Heart right ventricle (tissue), 16 donors: ENCODE results near the gene SPACDR. TPM values are rescaled to one million over a fixed set of nuclear protein-coding genes. Genes with fewer than 3 reads are reported as not detected.
"Not testable (repeated sequence)": the region's sequence is repeated elsewhere in the genome, so short reads cannot be mapped to it uniquely, and the experiment has no call there.

ENCODE experiments used
- ATAC-seq, 8 donors: fragments of 200-7000 bp; cut with Tn5 transposase; one replicate each; pipeline ENCODE4 v1.9.1; 2020; ENCODE audit warnings: mild to moderate bottlenecking in 8 of 8, moderate library complexity in 8 of 8, moderate number of reproducible peaks in 1 of 8
- DNase-seq, 2 donors: peaks; one replicate each; pipeline ENCODE4 v3.0.0-alpha.2; 2020
- H3K27ac ChIP-seq, 10 donors: fragments of 200-600 bp; sonication (generic) in 2 of 10; one replicate each; pipeline versions ENCODE4 v1.5.0 to v1.8.0; 2020 to 2022; ENCODE audit warnings: mild to moderate bottlenecking in 3 of 10
- H3K27me3 ChIP-seq, 7 donors: fragments of 200-600 bp; one replicate each; pipeline ENCODE4 v1.8.0; 2021 to 2022; ENCODE audit warnings: mild to moderate bottlenecking in 2 of 7
- H3K36me3 ChIP-seq, 9 donors: fragments of 200-600 bp; sonication (generic) in 1 of 9; one replicate each; pipeline versions ENCODE4 v1.5.0 to v1.8.0; 2020 to 2022; ENCODE audit warnings: mild to moderate bottlenecking in 2 of 9
- H3K4me1 ChIP-seq, 9 donors: fragments of 200-600 bp; sonication (generic) in 1 of 9; one replicate each; pipeline versions ENCODE4 v1.5.0 to v1.8.0; 2020 to 2022; ENCODE audit warnings: mild to moderate bottlenecking in 4 of 9
- H3K4me3 ChIP-seq, 10 donors: fragments of 200-600 bp; sonication (generic) in 2 of 10; one replicate each; pipeline versions ENCODE4 v1.5.0 to v1.8.0; 2020 to 2022; ENCODE audit warnings: mild to moderate bottlenecking in 7 of 10, moderate library complexity in 2 of 10
- H3K9me3 ChIP-seq, 11 donors: fragments of 200-600 bp in 10 of 11; sonication (generic) in 2 of 11; one replicate each; pipeline versions ENCODE4 v1.5.0 to v1.8.0; 2013 to 2022; ENCODE audit warnings: mild to moderate bottlenecking in 2 of 11, control low read depth in 1 of 11, moderate library complexity in 1 of 11
- WGBS, 2 donors: extraction: QIAGEN DNeasy Blood & Tissue Kit; methylation state at CpG; one replicate each; pipeline ENCODE4 v1.1.7; 2013; ENCODE audit warnings: inconsistent platforms in 1 of 2; 5-methylcytosine and 5-hydroxymethylcytosine counted together
- intact Hi-C, 10 donors: fragments of 100-400 bp; cut with DNase I; formaldehyde crosslinking; loops; one replicate each; pipeline versions ENCODE4 v1.11.1 to v1.14.2; 2022
- polyA plus RNA-seq, 2 donors: library from polyadenylated mRNA; stranded (reverse); fragments of 200-250 nt; gene quantifications; one replicate each; pipeline ENCODE4 v1.2.3, GENCODE V29; 2013
- total RNA-seq, 10 donors: library from RNA; stranded (reverse); fragmentation: NEBNext Ultra II Directional in 3 of 10; extraction: Animal tissue kit (Norgen Biotek cat#: 25700) in 3 of 10; gene quantifications; one replicate each; pipeline versions ENCODE4 v1.2.1 to v1.2.4, GENCODE V29; 2021 to 2023
- TF ChIP-seq, protein P1 (sequence below), 9 donors: fragments of 200-600 bp; sonication (generic) in 2 of 9; IDR thresholded peaks; one replicate each; pipeline versions ENCODE4 v1.5.0 to v1.8.0; 2021 to 2022; ENCODE audit warnings: antibody characterized with exemption in 9 of 9, mild to moderate bottlenecking in 5 of 9, moderate library complexity in 1 of 9
- donor health status: Arrhythmogenic right ventricular cardiomyopathy.
- donor health status: ischemic (EF 13 %, LVEDD 7.1; RV severe dilation, severe dysfunction).
- donor health status: healthy with polysubstance abuse.
- donor health status: DM: no; HTN: yes; CAD: no.
- donor health status: DM: no; HTN: no; CAD: no.
- donor health status: ischemic (EF 25% LVEDD 6.9; RV normal size, moderate dysfunction).
- donor health status: ischemic (EF 25% LVEDD 5.7; RV mildly dilated, moderate dysfunction).
- donor health status: healthy.
- donor health status: DM: yes; HTN: yes; CAD: no.
- donor health status: Ischemic cardiomyopathy.
- donor health status: ischemic (EF 35%, LVEDD 5.7; RV mildly dilated, moderate dysfunction).
- donor health status: nonischemic (EF 11% LVEDD 7.7; RV severe dilation, severe dysfunction).
- donor health status: DM: yes; HTN: yes; CAD: no.
- donor health status: PGD.
- donor health status: ischemic (EF 29% LVEDD 5.4; RV normal size, mild dysfunction).
- donor health status: nonischemic (EF 23%, LVEDD 6.1; RV moderate dilation, normal function).

The SPACDR gene
- total and polyA plus RNA-seq, 12 donors: 0.28 to 1.3 (median 0.77) TPM; not detected in 4

GRCh38 chr7:100456562-100456961 lies 7.5 kb downstream of the SPACDR start:
- Histone ChIP-seq H3K36me3 (peaks cover 0 to 27% (median 0%) of the 10 kb centered on the region in 9 donors), H3K4me1 (peaks cover 0 to 9% (median 0%) of the 10 kb centered on the region in 9 donors), H3K4me3 (no peak overlapping the region), H3K27ac (no peak overlapping the region), H3K9me3 (no peaks in the 10 kb centered on the region), H3K27me3 (no peaks in the 10 kb centered on the region)
- ATAC-seq: no peak
- TF ChIP-seq, protein P1, sequence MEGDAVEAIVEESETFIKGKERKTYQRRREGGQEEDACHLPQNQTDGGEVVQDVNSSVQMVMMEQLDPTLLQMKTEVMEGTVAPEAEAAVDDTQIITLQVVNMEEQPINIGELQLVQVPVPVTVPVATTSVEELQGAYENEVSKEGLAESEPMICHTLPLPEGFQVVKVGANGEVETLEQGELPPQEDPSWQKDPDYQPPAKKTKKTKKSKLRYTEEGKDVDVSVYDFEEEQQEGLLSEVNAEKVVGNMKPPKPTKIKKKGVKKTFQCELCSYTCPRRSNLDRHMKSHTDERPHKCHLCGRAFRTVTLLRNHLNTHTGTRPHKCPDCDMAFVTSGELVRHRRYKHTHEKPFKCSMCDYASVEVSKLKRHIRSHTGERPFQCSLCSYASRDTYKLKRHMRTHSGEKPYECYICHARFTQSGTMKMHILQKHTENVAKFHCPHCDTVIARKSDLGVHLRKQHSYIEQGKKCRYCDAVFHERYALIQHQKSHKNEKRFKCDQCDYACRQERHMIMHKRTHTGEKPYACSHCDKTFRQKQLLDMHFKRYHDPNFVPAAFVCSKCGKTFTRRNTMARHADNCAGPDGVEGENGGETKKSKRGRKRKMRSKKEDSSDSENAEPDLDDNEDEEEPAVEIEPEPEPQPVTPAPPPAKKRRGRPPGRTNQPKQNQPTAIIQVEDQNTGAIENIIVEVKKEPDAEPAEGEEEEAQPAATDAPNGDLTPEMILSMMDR (IDR thresholded peaks at IDR 0.05): no peak
- intact Hi-C loops: no loop called here
- no peak for DNase-seq
- 89 to 90% methylated on average over 14 of the region's 14 CpGs for WGBS, 2 donors

GRCh38 chr7:100455206-100455605 lies 8.9 kb downstream of the SPACDR start:
- Histone ChIP-seq H3K9me3 (no peaks in the 10 kb centered on the region), H3K4me1 (peaks cover 0 to 17% (median 1%) of the 10 kb centered on the region in 9 donors), H3K27ac (no peak overlapping the region), H3K27me3 (no peaks in the 10 kb centered on the region), H3K4me3 (no peak overlapping the region), H3K36me3 (peaks cover 0 to 15% (median 0%) of the 10 kb centered on the region in 9 donors)
- DNase-seq: no peak
- TF ChIP-seq, protein P1 (IDR thresholded peaks at IDR 0.05): no peak
- intact Hi-C loops: no loop called here
- WGBS, 2 donors: 94 to 95% methylated on average over 3 of the region's 3 CpGs
- no peak for ATAC-seq

- H3K4me3 ChIP-seq, H3K27ac ChIP-seq, H3K27me3 ChIP-seq, ATAC-seq, H3K36me3 ChIP-seq, DNase-seq, H3K9me3 ChIP-seq, intact Hi-C loops: not testable (repeated sequence)
- H3K4me1 ChIP-seq: peaks cover 0 to 19% (median 7%) of the 10 kb centered on the region in 9 donors
- WGBS, 2 donors: 95 to 98% methylated on average over 8 of the region's 8 CpGs
Observed at GRCh38 chr7:100453854-100454253, 10.2 kb downstream of the SPACDR start.

DNA sequence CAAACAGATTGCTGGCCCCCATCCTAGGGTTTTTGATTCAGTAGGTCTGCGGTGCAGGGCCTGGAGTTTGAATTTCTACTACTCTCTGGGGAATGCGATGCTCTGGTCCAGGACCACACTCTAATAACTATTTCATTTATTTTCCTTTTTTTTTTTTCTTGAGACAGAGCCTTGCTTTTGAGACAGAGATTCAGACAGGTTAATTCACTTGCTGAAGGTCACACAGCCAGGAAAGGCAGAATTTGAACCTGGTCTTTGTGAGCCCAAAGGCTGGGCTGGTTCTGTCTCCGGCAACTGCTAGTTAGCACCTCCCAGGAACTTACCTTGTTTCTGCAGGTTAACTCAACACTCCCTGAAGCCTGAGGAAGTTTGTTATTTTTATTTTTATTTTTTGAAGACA lies 11.5 kb downstream of the SPACDR start:
- H3K27ac ChIP-seq: no peak overlapping the region
- intact Hi-C loops: no loop called here
- H3K9me3 ChIP-seq: no peaks in the 10 kb centered on the region
- TF ChIP-seq, protein P1 (IDR thresholded peaks at IDR 0.05): no peak
- ATAC-seq (no peak), DNase-seq (no peak)
- no peaks in the 10 kb centered on the region for H3K27me3 ChIP-seq
- no peak overlapping the region for H3K4me3 ChIP-seq
- H3K4me1 ChIP-seq: peaks cover 0 to 19% (median 7%) of the 10 kb centered on the region in 9 donors
- 84 to 90% methylated on average over 3 of the region's 3 CpGs for WGBS, 2 donors
- peaks cover 0 to 5% (median 0%) of the 10 kb centered on the region in 9 donors for H3K36me3 ChIP-seq

- H3K4me3 ChIP-seq: peak overlapping the region in 3 of 10 donors; percentile 50 to 67 (median 60)
- DNase-seq: no peak
- TF ChIP-seq, protein P1 (IDR thresholded peaks at IDR 0.05): no peak
- peaks cover 0 to 32% (median 22%) of the 10 kb centered on the region in 9 donors for H3K4me1 ChIP-seq
- intact Hi-C loops: no loop called here
- H3K36me3 ChIP-seq: no peaks in the 10 kb centered on the region
- no peak for ATAC-seq
- H3K27me3 ChIP-seq: no peaks in the 10 kb centered on the region
- H3K27ac ChIP-seq: peak overlapping the region in 7 of 10 donors; percentile 88 to 94 (median 90)
- no peaks in the 10 kb centered on the region for H3K9me3 ChIP-seq
- 86% methylated on average over 13 of the region's 13 CpGs for WGBS, 2 donors
Observed at GRCh38 chr7:100449190-100449795, 14.8 kb downstream of the SPACDR start.

GRCh38 chr7:100447363-100447762 lies 16.7 kb downstream of the SPACDR start:
- H3K4me3 ChIP-seq, H3K27me3 ChIP-seq, H3K27ac ChIP-seq, H3K9me3 ChIP-seq, ATAC-seq, H3K36me3 ChIP-seq, DNase-seq, intact Hi-C loops: not testable (repeated sequence)
- 97 to 98% methylated on average over 8 of the region's 8 CpGs for WGBS, 2 donors
- peaks cover 0 to 42% (median 30%) of the 10 kb centered on the region in 9 donors for H3K4me1 ChIP-seq
